ENCODE data around the gene MORC4. TPM values are rescaled to one million over a fixed set of nuclear protein-coding genes. Genes with fewer than 3 reads are reported as not detected.
"Not testable (repeated sequence)": the region's sequence is repeated elsewhere in the genome, so short reads cannot be mapped to it uniquely, and the experiment has no call there.

MORC4 gene
- total RNA-seq = 10 to 100 TPM in 1 of 2 experiments, 1 to 10 TPM in 1; 9.3 to 10.1 TPM

GRCh38 chrX:107000013-107000515 lies at the start of gene MORC4:
Gene MORC4 (minus strand): TSS chrX:107000212. CDS start chrX:106999969, 243 bp downstream.
- POLR2A ChIA-PET = no interaction called here
- CTCF ChIA-PET = interaction anchor here (1.3 kb wide), 1 partner anchor 325 kb away, joined by 5 read pairs; no protein-coding TSS in a partner anchor

DNA sequence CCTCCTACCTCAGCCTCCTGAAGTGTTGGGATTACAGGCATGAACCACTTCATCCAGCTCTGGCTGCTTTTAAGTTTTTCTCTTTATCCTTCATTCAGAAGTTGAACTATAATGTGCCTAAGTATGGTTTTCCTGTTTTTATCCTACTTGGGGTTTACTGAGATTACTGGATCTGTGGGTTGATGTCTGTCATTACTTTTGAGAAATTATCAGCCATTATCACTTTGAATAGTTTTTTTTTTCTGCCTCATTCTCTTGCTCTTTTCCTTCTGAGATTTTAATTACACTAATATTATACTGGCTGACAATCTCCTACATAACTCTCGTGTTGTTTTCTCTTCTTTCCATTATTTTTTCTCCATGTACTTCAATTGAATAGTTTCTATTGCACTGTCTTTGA lies 47.6 kb upstream of the MORC4 start:
- CTCF ChIA-PET = no interaction called here
- POLR2A ChIA-PET = no interaction called here

DNA sequence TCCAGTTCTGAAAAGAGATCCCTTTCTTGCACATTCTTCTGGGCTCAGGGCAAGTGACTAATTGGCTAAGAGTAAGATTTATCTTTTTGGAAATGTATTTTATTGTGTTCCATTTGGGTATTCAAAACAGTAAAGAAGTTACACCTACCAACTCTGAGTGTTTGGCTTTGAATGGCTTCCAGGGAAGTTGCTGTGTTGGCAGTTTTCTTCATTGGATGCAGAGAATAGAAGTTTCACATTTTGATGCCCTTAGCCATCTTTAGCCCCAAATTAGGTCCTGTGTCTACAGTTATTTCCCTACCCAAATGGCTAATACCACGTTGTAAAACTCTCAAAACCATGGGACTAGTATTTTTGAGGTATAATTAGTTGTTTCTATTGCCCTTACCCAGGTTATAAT lies 29.7 kb upstream of the MORC4 start:
- CTCF ChIA-PET = interaction anchor here (0.9 kb wide), 1 partner anchor 121 kb away, joined by 3 read pairs; no protein-coding TSS in a partner anchor
- POLR2A ChIA-PET = interaction anchor here (0.6 kb wide), 1 partner anchor 561 kb away, joined by 4 read pairs; no protein-coding TSS in a partner anchor

DNA sequence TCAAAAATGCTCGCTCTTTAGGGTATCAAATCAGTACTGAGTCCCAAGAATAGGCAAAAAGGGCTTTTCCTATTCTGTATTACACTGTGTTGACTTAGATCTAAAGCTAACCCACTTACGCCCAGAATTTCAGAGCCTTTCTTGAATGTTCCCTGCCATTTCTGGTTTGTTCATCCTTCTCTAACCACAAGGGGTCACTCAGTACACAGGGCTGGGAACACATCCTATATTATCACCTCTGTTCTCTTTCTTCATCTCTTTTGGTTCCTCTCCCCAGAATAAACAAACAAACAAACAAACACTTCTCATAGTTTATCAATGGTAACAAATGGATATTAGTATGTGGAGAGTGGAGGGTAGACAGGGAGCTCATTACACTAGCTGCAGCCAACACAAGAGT lies 25.5 kb upstream of the MORC4 start:
- POLR2A ChIA-PET = no interaction called here
- CTCF ChIA-PET = no interaction called here

DNA sequence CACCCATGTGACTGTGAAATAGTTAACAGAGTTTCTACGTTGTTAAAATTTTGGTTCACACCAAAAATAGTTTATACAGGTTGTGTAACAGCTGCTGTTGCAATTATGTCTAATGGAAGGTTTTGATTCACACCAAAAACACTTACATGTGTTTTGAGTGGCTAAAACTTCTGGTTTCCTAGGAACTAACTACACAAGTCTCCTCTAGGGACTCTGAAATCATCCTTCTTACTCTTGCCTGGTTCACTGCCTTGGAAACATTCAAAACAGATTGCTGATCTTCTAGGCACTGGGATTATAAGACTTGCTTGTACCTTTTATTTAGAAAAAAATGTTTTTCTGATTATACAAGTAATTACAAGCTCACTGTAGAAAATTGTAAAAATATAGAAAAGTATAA lies 14.9 kb upstream of the MORC4 start:
- POLR2A ChIA-PET = no interaction called here
- CTCF ChIA-PET = no interaction called here

GRCh38 chrX:107008034-107008433 lies 8.0 kb upstream of the MORC4 start:
- POLR2A ChIA-PET = no interaction called here
- CTCF ChIA-PET = no interaction called here

GRCh38 chrX:106999002-106999975 lies 723 bp downstream of the MORC4 start:
- POLR2A ChIA-PET = no interaction called here
- CTCF ChIA-PET = interaction anchor here (1.3 kb wide), 1 partner anchor 326 kb away, joined by 5 read pairs; no protein-coding TSS in a partner anchor

- CTCF ChIA-PET = no interaction called here
- POLR2A ChIA-PET = no interaction called here
Measured at GRCh38 chrX:106997611-106998010, 2.4 kb downstream of the MORC4 start.

GRCh38 chrX:106995678-106996077 lies 4.3 kb downstream of the MORC4 start:
- CTCF ChIA-PET = no interaction called here
- POLR2A ChIA-PET = no interaction called here

GRCh38 chrX:106987488-106987887 lies 12.5 kb downstream of the MORC4 start:
- POLR2A ChIA-PET = no interaction called here
- CTCF ChIA-PET = no interaction called here

DNA sequence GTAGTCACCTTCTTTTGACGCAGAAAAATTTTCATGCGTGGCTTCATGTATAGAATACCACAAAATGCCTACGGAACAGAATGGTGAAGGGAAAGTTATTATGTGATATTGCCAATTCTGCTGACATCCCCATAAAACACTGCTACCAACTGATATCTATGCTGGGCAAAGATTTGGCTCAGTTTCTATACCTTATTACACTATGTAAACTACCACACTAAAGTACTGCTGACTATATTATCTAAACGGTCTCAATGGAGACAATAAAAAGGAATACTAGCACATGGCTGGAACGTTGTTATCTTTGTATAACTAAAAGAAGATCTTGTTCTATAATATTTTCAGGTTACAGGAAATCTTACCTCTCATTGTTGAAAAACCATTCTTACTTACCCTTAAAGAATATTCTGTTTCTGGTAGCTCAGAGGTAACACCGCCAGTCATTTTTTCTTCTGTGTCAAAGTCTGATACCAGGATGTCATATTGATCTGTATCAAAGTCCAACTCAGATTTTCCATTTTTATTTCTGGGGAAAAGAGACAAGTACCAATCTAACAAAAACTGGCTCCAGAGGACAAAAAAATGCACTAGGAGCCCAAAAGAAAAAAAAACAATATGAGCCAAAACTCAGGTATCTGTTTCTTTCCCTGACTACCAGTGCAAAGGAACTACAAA lies 18.9 kb downstream of the MORC4 start:
- POLR2A ChIA-PET = no interaction called here
- CTCF ChIA-PET = no interaction called here

- CTCF ChIA-PET = no interaction called here
- POLR2A ChIA-PET = no interaction called here
Measured at GRCh38 chrX:106976416-106976815, 23.6 kb downstream of the MORC4 start.

DNA sequence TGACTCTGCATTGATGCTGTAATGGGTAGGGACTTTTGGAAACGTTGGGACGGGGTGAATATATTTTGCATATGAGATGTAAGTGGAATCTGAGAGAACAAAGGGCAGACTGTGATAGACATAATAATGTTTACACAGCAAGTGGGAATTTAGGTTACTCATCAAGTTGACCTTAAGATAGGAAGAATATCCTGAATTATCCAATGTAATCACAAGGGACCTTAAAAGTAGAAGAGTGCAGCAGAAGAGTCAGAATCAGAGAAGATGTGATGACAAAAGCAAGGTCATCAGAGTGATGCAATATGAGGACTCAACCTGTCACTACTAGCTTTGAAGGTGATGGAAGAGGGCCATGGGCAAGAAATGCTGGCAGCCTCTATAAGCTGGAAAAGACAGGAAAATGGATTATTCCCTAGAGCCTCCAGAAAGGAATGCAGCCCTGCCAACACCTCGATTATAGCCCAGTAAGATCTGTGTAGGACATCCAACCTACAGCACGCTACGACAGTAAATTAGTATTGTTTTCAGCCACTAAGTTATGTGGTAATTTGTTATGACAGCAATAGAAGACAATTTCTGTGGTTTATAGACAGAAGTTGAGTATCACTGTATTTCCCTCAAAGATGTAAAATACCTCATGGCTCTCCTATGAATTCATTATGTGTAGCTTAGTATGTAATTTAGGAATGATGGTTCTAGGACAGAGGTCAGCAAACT lies 26.4 kb downstream of the MORC4 start:
- POLR2A ChIA-PET = no interaction called here
- CTCF ChIA-PET = no interaction called here

DNA sequence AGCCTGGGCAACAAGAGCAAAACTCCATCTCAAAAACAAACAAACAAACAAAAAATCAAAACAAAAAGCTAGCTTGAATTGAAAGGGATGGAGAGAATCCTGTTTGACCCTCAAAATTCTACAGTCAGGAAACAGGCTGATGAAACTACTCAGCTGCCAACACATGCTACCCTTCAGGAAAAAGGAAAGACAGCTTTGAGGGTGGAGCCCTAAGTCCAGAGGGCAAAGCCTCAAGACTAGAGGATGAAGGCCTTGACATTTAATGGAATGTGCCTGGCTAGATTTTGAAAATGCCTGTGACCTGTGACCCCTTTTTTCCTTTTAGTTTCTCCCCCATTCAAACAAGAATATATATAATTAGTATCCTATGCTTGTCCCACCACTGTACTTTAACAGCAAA lies 27.1 kb downstream of the MORC4 start:
- CTCF ChIA-PET = no interaction called here

DNA sequence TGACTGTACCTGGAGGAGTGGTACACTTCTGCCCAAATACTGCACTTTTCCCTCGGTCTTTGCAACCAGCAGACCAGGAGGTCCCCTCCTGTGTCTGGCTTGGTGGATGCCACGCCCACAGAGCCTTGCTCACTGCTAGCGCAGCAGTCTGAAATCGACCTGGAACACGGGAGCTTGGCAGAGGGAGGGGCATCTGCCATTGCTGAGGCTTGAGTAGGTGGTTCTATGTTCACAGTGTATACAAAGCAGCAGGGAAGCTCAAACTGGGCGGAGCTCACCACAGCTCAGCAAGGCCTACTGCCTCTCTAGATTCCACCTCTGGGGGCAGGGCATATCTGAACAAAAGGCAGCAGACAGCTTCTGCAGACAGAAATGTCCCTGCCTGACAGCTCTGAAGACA lies 33.5 kb downstream of the MORC4 start:
- CTCF ChIA-PET, POLR2A ChIA-PET: not testable (repeated sequence)

More for the DNA sequence above, 27.1 kb downstream of the MORC4 start:
- POLR2A ChIA-PET = no interaction called here

GRCh38 chrX:106964290-106964689 lies 35.7 kb downstream of the MORC4 start:
- ChIA-PET CTCF (interaction anchor here (0.7 kb wide), 1 partner anchor 264 kb away, joined by 7 read pairs; no protein-coding TSS in a partner anchor), POLR2A (no interaction called here)

DNA sequence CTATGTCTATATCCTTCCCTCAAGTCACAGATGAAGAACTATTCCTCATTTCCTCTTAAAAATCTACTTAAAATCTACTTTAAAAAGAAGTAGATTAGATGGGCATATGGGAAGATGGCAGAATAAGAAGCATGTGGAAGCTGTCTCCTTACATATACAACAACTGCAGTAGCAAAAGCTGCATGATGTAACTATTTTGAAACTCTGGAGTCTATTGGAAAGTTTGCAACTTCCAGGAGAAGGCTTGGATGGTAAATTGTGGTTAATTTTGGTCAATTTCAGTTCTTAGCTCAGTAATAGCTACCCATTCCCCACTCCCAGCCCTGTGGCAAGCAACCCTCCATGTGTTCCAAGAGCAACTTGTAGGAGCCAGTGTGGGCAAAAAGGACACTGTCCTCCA lies 36.9 kb downstream of the MORC4 start:
- CTCF ChIA-PET = no interaction called here
- POLR2A ChIA-PET = no interaction called here

- ChIA-PET POLR2A (no interaction called here), CTCF (no interaction called here)
Measured at GRCh38 chrX:106959901-106960300, 40.1 kb downstream of the MORC4 start.

DNA sequence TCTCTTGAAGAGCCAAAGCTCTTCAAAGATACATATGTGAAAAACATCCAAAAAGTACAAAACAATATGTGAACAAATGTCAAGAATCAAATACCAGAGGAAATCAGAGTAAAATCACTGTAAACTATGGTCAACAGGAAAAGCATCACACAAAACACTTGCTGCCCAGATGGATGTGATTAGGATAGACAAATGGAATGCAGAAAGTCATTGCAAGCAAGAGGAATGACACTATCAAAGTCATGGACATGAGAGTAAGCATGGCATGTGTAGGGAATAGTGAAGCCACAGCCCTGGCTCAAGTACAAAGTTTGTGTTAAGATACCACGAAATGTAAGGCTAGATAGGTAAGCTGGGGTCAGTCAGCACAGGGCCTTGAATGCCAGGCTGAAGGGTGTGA lies 42.2 kb downstream of the MORC4 start:
- ChIA-PET CTCF (no interaction called here), POLR2A (no interaction called here)

All from activated CD8-positive, alpha-beta memory T cell treated with anti-CD3 and anti-CD28 coated beads for 36 hours (primary cell).